HepG2 (cell line): Measurements from ENCODE around the gene LAMA5. TPM values are rescaled to one million over a fixed set of nuclear protein-coding genes. Genes with fewer than 3 reads are reported as not detected.
A peak's percentile ranks its signal among the peaks of the same experiment; 100 is the strongest.

Source experiments
- ATF7 ChIP-seq, 2 experiments: fragments of 450-650 bp in 1 of 2; sonication (generic) in 1 of 2; formaldehyde crosslinking in 1 of 2; IDR thresholded peaks; 2 replicates each; pipeline versions ENCODE4 v1.4.0 to v1.6.1; 2016 to 2020; ENCODE audit warnings: antibody characterized with exemption in 1 of 2, mild to moderate bottlenecking in 1 of 2, missing genetic modification reagents in 1 of 2
- GATAD2A ChIP-seq: IDR thresholded peaks from 2 replicates; pipeline ENCODE4 v1.6.1; 2016
- GTF2F1 ChIP-seq: fragments of 150-350 bp; IDR thresholded peaks from 2 replicates; pipeline ENCODE4 v1.6.1; 2014; ENCODE audit warnings: low read length
- HNF4A ChIP-seq: sonication (generic); formaldehyde crosslinking; IDR thresholded peaks from 2 replicates; pipeline ENCODE4 v1.4.0; 2020; ENCODE audit warnings: missing genetic modification reagents
- HNRNPH1 ChIP-seq: fragments of 200-400 bp; formaldehyde crosslinking; optimal IDR thresholded peaks from 2 replicates; pipeline ENCODE3; 2017; ENCODE audit warnings: mild to moderate bottlenecking, low read depth, low read length
- HNRNPL ChIP-seq: fragments of 200-400 bp; formaldehyde crosslinking; IDR thresholded peaks from 2 replicates; pipeline ENCODE4 v1.6.1; 2017; ENCODE audit warnings: mild to moderate bottlenecking, low read depth, low read length
- MAFF ChIP-seq: IDR thresholded peaks from 2 replicates; pipeline ENCODE4 v1.6.1; 2011; ENCODE audit warnings: low read depth, low read length, improper control_type of control experiment
- MED13 ChIP-seq: sonication (generic); formaldehyde crosslinking; IDR thresholded peaks from 2 replicates; pipeline ENCODE4 v1.5.0; 2020; ENCODE audit warnings: missing genetic modification reagents
- NR2C2 ChIP-seq: sonication (generic); formaldehyde crosslinking; IDR thresholded peaks from 2 replicates; pipeline ENCODE4 v1.4.0; 2020; ENCODE audit warnings: missing genetic modification reagents, mild to moderate bottlenecking, moderate library complexity, borderline replicate concordance
- NR2F1 ChIP-seq, 2 experiments: fragments of 450-650 bp in 1 of 2; formaldehyde crosslinking in 1 of 2; IDR thresholded peaks; 2 replicates each; pipeline versions ENCODE4 v1.5.0 to v1.6.1; 2016 to 2020; ENCODE audit warnings: mild to moderate bottlenecking in 1 of 2, missing compliant biosample characterization in 1 of 2, missing genetic modification reagents in 1 of 2, moderate library complexity in 1 of 2
- PAF1 ChIP-seq: IDR thresholded peaks from 2 replicates; pipeline ENCODE4 v1.6.1; 2016; ENCODE audit warnings: missing genetic modification reagents, missing compliant biosample characterization
- PPARG ChIP-seq: conservative IDR thresholded peaks from 2 replicates; pipeline ENCODE4 v1.6.1; 2016; ENCODE audit warnings: missing biosample characterization, missing genetic modification reagents
- PRPF4 ChIP-seq: fragments of 200-400 bp; formaldehyde crosslinking; IDR thresholded peaks from 2 replicates; pipeline ENCODE4 v1.6.1; 2016; ENCODE audit warnings: low read length, low read depth; ENCODE audit not compliant: poor library complexity, severe bottlenecking
- RXRB ChIP-seq: IDR thresholded peaks from 2 replicates; pipeline ENCODE4 v1.6.1; 2016; ENCODE audit warnings: borderline replicate concordance, missing genetic modification reagents, missing compliant biosample characterization
- SAP130 ChIP-seq: IDR thresholded peaks from 2 replicates; pipeline ENCODE4 v1.6.1; 2016; ENCODE audit warnings: low read depth
- SOX6 ChIP-seq, 2 experiments: fragments of 450-650 bp in 1 of 2; sonication (generic) in 1 of 2; formaldehyde crosslinking in 1 of 2; IDR thresholded peaks; 2 replicates each; pipeline versions ENCODE4 v1.4.0 to v1.6.1; 2017 to 2020; ENCODE audit warnings: antibody characterized with exemption in 1 of 2, mild to moderate bottlenecking in 1 of 2, missing genetic modification reagents in 1 of 2
- STAT5B ChIP-seq: sonication (generic); formaldehyde crosslinking; IDR thresholded peaks from 2 replicates; pipeline ENCODE4 v1.4.0; 2020; ENCODE audit warnings: missing genetic modification reagents
- ZFP37 ChIP-seq: sonication (generic); formaldehyde crosslinking; IDR thresholded peaks from 2 replicates; pipeline ENCODE4 v1.4.0; 2020; ENCODE audit warnings: missing genetic modification reagents, borderline replicate concordance
- ZNF24 ChIP-seq: fragments of 450-650 bp; IDR thresholded peaks from 2 replicates; pipeline ENCODE4 v1.6.1; 2017; ENCODE audit warnings: antibody characterized with exemption, mild to moderate bottlenecking
- ZNF350 ChIP-seq: sonication (generic); formaldehyde crosslinking; IDR thresholded peaks from 2 replicates; pipeline ENCODE4 v1.4.0; 2020; ENCODE audit warnings: mild to moderate bottlenecking, low read depth, missing genetic modification reagents, borderline replicate concordance
- ZNF382 ChIP-seq: sonication (generic); formaldehyde crosslinking; IDR thresholded peaks from 2 replicates; pipeline ENCODE4 v1.5.0; 2020; ENCODE audit warnings: missing genetic modification reagents, mild to moderate bottlenecking, borderline replicate concordance
- ZNF510 ChIP-seq: sonication (generic); formaldehyde crosslinking; IDR thresholded peaks from 2 replicates; pipeline ENCODE4 v1.4.0; 2020; ENCODE audit warnings: low read depth, mild to moderate bottlenecking, missing genetic modification reagents
- ZNF768 ChIP-seq: sonication (generic); formaldehyde crosslinking; IDR thresholded peaks from 2 replicates; pipeline ENCODE4 v1.4.0; 2020; ENCODE audit warnings: missing genetic modification reagents
- polyA plus RNA-seq, 8 experiments: library from polyadenylated mRNA; depleted of rRNA in 3 of 8; stranded (reverse) in 7 of 8; unstranded in 1 of 8; fragments of >200 nt; fragmentation: Illumina TruSeq in 4 of 8; extraction: Trizol in 4 of 8; gene quantifications; 2 replicates each; pipeline versions ENCODE4 v1.2.1 to v1.2.3, GENCODE V29; 2011 to 2016; ENCODE audit warnings: low read depth in 4 of 8, missing spikeins in 1 of 8, mixed read lengths in 1 of 8; ENCODE audit not compliant: insufficient read depth in 1 of 8
- total RNA-seq, 5 experiments: library from RNA; depleted of rRNA; stranded (reverse); fragments of >200 nt; fragmentation: Illumina TruSeq; extraction: Trizol; gene quantifications; 2 replicates each; pipeline ENCODE4 v1.2.3, GENCODE V29; 2016; ENCODE audit warnings: low read depth in 1 of 5
- TF ChIP-seq, protein P1 (sequence below): sonication (generic); formaldehyde crosslinking; IDR thresholded peaks from 2 replicates; pipeline ENCODE4 v1.8.1; 2023; ENCODE audit warnings: mild to moderate bottlenecking, missing genetic modification reagents, borderline replicate concordance
- TF ChIP-seq, protein P2 (sequence below): sonication (generic); formaldehyde crosslinking; IDR thresholded peaks from 2 replicates; pipeline ENCODE4 v1.4.0; 2020; ENCODE audit warnings: missing genetic modification reagents
- TF ChIP-seq, protein P3 (sequence below): sonication (generic); formaldehyde crosslinking; IDR thresholded peaks from 2 replicates; pipeline ENCODE4 v1.4.0; 2020; ENCODE audit warnings: mild to moderate bottlenecking, missing genetic modification reagents, borderline replicate concordance

Gene LAMA5
- total and polyA plus RNA-seq, 2 of the 13 experiments (the other 11 are each of a cell fraction or from before 2014, with no cell fraction given), result 21.0 to 44.7 TPM

DNA sequence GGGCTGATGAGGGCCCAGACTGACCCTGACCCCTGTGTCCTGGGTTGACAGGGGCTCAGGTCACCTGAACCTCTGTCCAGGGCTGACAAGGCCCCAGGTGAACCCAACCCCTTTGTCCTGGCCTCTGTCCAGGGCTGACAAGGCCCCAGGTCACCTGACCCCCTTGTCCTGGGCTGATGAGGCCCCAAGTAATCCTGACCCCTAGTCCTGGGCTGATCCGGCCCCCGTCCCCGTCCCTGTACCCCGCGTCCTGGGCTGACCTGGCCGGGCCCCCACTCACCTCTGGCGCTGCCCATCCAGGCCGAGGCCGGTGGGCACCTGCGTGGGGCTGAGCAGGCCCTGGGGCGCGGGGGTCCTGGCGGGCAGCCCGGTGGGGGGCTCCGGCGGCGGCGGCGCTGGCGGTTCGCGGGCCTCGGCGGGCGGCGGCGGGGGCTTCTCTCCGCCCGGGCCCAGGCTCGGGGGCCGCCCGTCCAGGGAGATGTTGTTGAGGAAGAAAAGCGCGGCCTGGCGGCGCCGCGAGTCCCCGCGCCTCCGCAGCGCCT lies 39.6 kb upstream of the LAMA5 start (continued):
- TF ChIP-seq HNRNPH1 (peak; percentile 33), ATF7 (IDR thresholded peaks at IDR 0.05) (no peak), ATF7 (CRISPR knock-in tag; IDR thresholded peaks at IDR 0.05) (no peak), ZNF768 (CRISPR knock-in tag) (peak; percentile 36; the same call in 1 of the 2 replicates), RXRB (CRISPR knock-in tag) (peak; percentile 86), SOX6 (IDR thresholded peaks at IDR 0.05) (no peak), SOX6 (CRISPR knock-in tag; IDR thresholded peaks at IDR 0.05) (peak; percentile 95), SAP130 (peak; percentile 43; the same call in 1 of the 2 replicates), HNRNPL (0 out of 2 replicates have a peak, but pooled peaks have one; percentile 3), MED13 (CRISPR knock-in tag) (0 out of 2 replicates have a peak, but pooled peaks have one; percentile 23), HNF4A (peak; percentile 88), MAFF (no peak), PPARG (peak; percentile 46; the same call in 1 of the 2 replicates), GATAD2A (CRISPR knock-in tag) (peak; percentile 22; the same call in 1 of the 2 replicates), GTF2F1 (no peak), ZNF510 (CRISPR knock-in tag) (no peak), NR2C2 (CRISPR knock-in tag) (peak; percentile 67), PRPF4 (no peak), ZNF382 (CRISPR knock-in tag) (no peak), NR2F1 (CRISPR knock-in tag; IDR thresholded peaks at IDR 0.05) (peak in 1 of 2 experiments; percentile 30; a peak in 1 of 4 replicates), ZFP37 (no peak), ZNF24 (no peak), PAF1 (CRISPR knock-in tag) (no peak), ZNF350 (CRISPR knock-in tag) (no peak), STAT5B (CRISPR knock-in tag) (no peak)
- TF ChIP-seq, protein P1, sequence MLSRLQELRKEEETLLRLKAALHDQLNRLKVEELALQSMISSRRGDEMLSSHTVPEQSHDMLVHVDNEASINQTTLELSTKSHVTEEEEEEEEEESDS (CRISPR knock-in tag), result no peak
- TF ChIP-seq, protein P2, sequence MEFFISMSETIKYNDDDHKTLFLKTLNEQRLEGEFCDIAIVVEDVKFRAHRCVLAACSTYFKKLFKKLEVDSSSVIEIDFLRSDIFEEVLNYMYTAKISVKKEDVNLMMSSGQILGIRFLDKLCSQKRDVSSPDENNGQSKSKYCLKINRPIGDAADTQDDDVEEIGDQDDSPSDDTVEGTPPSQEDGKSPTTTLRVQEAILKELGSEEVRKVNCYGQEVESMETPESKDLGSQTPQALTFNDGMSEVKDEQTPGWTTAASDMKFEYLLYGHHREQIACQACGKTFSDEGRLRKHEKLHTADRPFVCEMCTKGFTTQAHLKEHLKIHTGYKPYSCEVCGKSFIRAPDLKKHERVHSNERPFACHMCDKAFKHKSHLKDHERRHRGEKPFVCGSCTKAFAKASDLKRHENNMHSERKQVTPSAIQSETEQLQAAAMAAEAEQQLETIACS (CRISPR knock-in tag), result peak; percentile 47; the same call in 1 of the 2 replicates
- TF ChIP-seq, protein P3, sequence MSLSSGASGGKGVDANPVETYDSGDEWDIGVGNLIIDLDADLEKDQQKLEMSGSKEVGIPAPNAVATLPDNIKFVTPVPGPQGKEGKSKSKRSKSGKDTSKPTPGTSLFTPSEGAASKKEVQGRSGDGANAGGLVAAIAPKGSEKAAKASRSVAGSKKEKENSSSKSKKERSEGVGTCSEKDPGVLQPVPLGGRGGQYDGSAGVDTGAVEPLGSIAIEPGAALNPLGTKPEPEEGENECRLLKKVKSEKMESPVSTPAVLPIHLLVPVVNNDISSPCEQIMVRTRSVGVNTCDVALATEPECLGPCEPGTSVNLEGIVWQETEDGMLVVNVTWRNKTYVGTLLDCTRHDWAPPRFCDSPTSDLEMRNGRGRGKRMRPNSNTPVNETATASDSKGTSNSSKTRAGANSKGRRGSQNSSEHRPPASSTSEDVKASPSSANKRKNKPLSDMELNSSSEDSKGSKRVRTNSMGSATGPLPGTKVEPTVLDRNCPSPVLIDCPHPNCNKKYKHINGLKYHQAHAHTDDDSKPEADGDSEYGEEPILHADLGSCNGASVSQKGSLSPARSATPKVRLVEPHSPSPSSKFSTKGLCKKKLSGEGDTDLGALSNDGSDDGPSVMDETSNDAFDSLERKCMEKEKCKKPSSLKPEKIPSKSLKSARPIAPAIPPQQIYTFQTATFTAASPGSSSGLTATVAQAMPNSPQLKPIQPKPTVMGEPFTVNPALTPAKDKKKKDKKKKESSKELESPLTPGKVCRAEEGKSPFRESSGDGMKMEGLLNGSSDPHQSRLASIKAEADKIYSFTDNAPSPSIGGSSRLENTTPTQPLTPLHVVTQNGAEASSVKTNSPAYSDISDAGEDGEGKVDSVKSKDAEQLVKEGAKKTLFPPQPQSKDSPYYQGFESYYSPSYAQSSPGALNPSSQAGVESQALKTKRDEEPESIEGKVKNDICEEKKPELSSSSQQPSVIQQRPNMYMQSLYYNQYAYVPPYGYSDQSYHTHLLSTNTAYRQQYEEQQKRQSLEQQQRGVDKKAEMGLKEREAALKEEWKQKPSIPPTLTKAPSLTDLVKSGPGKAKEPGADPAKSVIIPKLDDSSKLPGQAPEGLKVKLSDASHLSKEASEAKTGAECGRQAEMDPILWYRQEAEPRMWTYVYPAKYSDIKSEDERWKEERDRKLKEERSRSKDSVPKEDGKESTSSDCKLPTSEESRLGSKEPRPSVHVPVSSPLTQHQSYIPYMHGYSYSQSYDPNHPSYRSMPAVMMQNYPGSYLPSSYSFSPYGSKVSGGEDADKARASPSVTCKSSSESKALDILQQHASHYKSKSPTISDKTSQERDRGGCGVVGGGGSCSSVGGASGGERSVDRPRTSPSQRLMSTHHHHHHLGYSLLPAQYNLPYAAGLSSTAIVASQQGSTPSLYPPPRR (CRISPR knock-in tag), result peak; percentile 22; the same call in 1 of the 2 replicates
